Hepatic stellate cell (primary cell): Measurements from ENCODE around the gene SLC6A9.

Experiments
- DNase-seq: peaks from one replicate; pipeline ENCODE4 v3.0.0; 2011; ENCODE audit warnings: low spot score

SLC6A9 gene

DNA sequence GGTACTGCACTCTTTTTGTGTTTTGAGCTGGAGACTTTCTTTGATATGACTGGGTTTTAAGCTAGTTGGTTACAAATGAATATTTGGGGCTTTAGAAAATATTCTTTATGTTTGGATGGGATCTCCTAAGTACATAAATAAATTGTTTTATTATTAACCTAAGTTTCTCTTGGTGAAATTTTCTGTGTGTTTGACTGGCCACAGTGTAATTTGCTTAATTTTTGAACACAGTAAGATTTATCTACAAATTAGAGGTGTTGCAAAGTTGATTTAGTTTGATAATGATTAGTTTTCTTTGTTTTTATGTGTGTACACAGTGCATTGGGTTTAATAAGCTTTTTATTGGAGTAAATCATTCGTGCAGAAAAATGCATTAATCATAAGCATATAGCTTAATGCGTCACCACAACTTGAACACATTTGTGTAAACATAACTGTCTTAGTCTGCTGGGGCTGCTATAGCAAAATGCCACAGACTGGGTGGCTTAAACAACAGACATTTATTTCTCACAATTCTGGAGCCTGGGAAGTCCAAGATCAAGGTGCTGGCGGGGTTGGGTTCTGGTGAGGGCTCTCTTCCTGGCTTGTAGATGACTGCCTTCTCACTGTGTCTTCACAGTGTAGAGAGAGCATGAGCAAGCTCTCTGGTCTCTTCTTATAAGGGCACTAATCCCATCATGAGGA, 17.4 kb upstream of the SLC6A9 start:
- DNase-seq = no peak

DNA sequence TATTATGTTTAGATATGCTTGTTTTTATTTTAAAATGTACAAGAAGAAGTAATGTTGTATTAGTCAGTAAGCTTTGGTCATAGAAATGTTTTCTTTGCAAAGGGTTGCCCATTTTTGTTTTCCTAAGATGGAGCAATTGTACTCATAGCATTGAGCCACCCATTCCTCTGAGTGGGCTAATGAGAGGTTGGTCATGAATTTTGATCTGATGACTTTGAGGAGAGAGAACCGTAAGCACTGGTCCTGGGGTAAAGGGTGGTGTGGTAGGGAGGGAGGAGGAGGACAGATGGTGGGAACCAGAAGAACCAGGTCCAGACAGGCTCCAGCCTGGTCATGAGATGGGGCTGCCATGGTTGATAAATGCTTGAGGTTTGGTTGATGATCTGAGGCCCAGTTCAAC, 15.9 kb upstream of the SLC6A9 start:
- no peak for DNase-seq

GRCh38 chr1:44045064-44045463, 13.8 kb upstream of the SLC6A9 start:
- DNase-seq = no peak

- DNase-seq = no peak
Measured at GRCh38 chr1:44044071-44044801, 13.0 kb upstream of the SLC6A9 start.

- no peak for DNase-seq
Measured at GRCh38 chr1:44043176-44044070, 12.2 kb upstream of the SLC6A9 start.

DNA sequence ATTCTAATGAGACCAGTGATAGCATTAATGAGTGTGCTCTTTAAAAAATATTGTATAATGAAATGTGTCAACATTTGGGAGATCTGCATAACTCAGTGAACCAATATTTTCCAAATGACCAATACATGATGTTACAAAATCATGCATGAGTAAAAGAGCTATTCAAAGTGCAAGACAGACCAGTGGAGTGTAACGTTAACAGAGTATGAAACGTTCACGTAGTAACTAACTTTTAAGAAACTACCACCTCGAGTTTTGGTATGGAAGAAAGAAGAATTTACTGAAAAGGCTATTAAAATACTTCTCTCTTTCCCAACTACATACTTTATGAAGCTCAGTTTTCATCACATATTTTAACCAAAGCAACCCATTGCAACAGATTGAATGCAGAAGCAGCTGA, 9.6 kb upstream of the SLC6A9 start:
- no peak for DNase-seq

DNA sequence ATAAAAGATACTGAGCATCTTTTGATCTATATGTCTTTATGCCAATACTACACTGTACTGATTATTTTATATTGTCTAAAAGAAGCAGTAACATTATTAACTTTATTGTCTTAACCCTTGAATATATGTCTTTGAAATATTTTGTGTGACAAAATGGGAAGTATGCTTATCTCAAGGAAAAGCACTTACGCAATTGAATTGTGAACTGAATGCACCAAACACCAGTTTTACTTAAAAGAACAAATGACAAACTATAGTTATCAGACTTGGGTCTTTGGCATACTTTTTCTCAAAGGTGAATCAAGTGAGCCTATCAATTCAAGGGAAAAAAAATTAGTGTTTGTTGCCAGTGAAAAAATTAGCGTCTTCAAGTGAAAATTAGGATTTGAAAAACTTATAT, 9.2 kb upstream of the SLC6A9 start:
- no peak for DNase-seq

- no peak for DNase-seq
Measured at GRCh38 chr1:44038876-44039657, 7.8 kb upstream of the SLC6A9 start.

DNA sequence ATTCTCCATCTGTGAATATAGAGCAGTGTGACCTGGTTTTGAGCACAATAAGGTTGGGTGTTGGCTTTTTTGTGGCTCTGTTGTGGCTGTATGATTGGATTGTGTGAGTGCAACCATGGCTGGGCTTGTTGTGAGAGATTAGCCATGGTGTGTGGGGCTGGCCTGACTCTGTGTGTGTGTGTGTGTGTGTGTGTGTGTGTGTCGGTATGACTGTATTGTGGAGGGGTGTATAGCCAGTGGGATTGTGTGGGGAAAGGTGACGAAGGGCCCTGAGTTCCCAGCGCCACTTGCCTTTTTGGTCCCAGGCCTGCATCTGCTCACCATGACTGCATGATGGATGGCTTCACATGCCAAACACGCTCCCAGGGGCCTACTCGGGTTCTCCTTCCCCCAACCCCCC, 5.9 kb upstream of the SLC6A9 start:
- no peak for DNase-seq

DNA sequence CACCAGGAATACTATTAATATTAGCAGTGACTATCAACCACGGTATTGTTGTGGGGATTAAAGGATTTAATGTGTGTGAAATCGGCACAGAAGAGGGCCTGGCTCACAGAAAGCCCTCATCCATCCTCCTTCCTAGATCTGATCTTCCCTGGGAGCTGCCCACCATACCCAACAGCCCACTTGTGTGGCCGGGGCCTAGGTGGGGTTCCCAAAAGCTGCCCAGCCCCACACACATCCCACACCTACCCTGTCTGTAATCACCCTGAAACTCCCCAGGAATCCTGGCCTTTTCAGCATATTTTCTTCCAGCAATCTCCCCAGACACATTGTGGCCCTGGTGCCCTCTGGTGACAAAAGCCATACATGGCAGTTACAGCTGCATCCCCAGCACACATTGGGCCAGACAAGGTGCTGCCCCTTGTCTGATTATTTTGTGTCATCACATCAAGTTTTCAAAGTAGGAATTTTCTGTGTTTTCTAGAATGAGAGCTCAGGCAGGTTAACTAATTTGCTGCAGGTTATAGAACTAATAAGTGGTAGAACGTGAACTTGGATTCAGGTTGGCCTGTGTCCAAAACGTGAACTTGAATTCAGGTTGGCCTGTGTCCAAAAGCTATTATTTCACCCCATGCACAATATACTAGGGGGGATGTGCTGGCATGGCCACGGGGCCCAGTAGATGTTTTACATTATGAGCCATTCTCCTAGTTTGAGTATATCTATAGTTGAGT, 5.3 kb upstream of the SLC6A9 start:
- peak; percentile 71 for DNase-seq

DNA sequence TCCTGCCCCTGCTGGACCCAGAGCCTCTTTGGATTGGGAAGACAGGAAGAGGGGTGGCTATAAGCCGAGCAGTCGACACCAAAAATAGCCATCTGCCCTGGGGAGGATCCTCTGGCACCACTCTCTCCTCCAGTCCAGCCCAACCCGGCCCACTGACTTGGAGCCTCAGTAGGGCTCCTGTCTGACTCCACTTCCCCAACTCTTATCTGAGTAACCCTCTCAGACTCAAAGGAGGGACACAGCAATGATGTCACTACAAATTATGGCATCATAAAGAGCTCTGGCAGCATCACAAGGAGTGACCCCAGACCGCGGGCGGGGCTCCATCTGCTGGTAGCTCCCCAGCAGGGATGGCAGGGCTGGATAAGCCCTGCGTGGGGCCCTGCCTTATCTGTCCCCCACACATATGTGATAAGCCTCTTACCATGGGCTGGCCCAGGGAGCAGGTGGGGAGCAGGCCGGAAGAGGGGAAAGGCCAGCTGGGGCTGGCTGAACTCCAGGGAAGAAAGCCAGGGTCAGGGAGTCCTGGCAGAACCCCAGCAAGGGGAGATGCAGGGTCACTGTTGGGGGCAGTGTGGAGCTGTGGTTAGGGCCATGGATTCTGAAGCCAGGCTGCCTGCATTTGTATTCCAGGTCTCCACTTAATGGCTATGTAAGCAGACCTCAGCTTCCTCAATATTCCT, 4.6 kb upstream of the SLC6A9 start:
- DNase-seq = no peak

GRCh38 chr1:44034976-44035716, 3.9 kb upstream of the SLC6A9 start:
- no peak for DNase-seq

GRCh38 chr1:44034423-44034822, 3.2 kb upstream of the SLC6A9 start:
- no peak for DNase-seq

GRCh38 chr1:44033756-44034155, 2.5 kb upstream of the SLC6A9 start:
- no peak for DNase-seq

DNA sequence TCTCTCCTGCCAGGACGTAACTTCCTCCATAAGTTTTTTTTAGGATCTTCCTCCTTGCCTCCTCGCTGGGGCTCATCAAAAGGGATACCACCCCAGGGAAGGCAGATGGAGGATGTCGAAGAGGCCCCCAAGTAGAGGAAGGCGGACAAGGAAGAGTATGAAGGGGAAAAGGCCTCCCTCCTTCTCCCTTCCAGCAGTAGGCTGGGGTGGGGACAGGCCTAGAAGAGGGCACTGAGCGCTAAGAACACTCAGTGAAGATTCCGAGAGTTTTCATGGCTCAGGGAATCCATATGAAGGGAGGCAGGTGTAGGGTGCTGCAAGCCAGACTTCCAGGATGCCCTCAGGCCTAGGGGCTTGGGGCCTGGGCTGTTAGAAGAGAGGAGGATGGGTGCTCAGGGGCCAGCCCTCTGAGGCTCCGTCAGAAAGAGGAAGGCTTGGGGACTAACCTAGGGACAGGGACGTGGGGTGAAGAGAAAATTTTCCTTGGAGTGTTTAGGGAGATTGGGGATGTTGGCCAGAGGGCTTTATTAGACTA, 1.8 kb upstream of the SLC6A9 start:
- DNase-seq = no peak

- no peak for DNase-seq
Measured at GRCh38 chr1:44032170-44032790, 1.0 kb upstream of the SLC6A9 start.

GRCh38 chr1:44030605-44031251, 534 bp downstream of the SLC6A9 start:
- DNase-seq = peak; percentile 48

- peak; percentile 93 for DNase-seq
Measured at GRCh38 chr1:44029911-44030604, 1.2 kb downstream of the SLC6A9 start.
